HG03097 (cell line): ENCODE measurements around the gene CCDC57.
"Not testable (repeated sequence)": the region's sequence is repeated elsewhere in the genome, so short reads cannot be mapped to it uniquely, and the experiment has no call there.

Experiments used
- ATAC-seq: cut with Tn5 transposase; IDR thresholded peaks from one replicate; pipeline ENCODE4 v1.9.1; 2021; ENCODE audit not compliant: unreplicated experiment, low FRiP score

Gene CCDC57

DNA sequence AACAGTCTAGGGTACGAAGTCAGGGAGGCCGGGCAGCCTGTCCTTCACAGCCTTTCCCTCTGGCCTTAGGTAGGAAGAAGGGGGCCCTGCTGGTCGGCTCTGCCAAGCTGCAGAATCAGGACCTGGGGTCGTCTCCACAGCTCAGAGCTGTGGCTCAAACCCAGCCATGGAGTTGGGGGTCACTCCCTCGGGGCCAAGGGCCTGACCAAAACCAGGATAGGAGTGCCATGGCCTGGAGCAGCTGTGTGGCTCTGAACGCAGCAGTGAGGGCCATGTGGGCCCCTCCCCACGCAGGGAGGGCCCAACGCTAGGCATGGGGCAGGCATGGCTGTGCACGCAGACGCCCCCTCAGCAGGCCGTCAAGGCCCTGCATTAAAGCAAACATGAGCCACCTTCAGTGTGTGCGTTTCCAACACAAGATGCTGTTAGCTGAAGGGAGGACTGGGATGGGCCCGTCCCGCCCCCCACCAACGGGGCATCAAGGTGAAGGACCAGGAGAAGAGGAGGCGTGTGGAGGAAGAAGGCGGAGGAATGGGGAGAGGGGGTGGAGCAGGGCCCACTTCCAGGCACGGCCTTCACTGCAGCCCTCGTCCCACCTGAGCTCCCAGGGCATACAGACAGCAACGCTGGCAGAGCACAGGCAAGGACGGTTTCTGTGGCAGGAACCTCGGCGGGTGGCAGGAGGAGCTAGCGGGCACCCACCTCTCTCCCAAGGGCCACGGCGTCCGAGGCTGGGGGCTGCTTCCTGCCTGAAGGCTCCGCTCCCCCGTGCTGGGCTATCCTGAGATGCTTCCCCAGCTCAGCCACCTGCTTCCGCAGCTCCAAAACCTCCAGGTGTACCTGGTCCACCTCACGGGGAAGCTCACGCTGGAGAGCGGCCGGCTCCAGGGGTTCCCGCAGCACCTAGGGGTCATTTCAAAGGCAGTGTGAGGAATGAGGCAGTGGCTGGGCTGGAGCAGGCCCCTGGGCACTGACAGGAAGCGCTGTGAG, 55.3 kb downstream of the CCDC57 start:
- no peak for ATAC-seq

DNA sequence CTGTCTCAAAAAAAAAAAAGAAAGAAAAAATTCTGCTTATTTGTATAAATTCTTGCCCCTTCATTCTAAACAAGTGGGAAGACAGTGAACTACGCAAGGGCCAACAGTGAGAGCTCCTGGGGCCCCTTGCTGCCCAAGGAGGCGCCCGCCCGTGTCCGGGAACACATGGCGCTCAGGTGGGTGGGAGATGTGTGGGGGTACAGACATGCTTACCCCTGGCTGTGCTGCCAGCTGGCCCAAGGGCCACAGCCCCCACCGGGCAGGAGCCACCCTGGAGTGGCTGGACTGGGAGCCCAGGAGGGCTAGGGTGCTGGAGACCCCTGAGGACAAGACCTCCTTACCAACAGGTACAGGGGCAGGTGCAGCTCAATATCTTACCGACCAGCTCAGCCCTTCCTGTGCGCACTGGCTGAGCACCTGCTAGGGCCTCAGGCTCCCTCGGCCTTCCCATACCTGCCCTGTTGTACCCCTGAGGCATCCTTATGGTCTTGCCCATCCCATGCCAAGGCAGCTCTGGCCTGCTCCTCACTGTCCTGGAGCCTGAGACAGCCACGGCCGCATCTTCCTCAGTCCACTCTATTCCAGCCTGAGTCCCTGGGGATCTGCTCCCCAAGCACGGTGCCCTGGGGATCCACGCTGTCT, 56.2 kb downstream of the CCDC57 start:
- no peak for ATAC-seq

DNA sequence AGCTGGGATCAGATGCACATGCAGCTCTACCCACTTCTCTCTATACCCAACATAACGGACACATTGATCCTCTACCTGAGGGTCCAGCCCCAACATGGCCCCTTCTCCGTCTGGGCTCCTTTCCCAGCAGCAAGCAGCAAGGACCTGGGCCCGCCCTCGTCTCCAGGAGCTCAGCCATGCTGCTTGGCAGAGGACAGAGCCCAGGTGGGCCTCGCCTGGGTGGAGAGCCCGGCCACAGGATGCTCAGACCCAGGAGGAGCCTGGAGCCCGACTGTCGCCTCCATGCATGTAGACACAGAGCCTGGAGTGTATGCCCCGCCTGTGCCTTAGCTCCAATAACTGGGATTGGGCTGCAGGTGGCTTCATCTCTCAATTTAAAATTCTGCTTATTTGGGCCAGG, 57.0 kb downstream of the CCDC57 start:
- ATAC-seq, result no peak

DNA sequence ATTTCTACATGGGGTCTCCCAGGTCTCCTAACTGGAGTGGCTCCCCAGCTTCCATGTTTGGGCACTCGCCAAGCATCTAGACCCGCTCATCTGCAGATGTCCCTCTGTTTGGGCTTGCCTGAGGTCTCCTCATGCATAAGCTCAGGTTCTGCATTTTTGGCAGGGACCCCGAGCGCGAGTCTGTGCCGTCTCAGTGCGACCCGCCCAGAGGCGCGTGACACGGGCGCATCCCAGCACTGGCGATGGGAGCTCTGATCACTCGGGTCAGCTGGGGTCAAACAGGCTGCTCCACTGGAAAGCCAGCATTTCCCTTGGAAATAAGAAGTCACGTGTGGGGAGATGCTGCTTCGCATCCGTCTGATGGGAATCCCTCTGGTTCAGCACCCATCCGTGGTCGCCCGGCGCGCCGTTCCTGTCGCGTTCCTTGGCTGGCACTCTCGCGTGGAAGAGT, 57.7 kb downstream of the CCDC57 start:
- no peak for ATAC-seq

DNA sequence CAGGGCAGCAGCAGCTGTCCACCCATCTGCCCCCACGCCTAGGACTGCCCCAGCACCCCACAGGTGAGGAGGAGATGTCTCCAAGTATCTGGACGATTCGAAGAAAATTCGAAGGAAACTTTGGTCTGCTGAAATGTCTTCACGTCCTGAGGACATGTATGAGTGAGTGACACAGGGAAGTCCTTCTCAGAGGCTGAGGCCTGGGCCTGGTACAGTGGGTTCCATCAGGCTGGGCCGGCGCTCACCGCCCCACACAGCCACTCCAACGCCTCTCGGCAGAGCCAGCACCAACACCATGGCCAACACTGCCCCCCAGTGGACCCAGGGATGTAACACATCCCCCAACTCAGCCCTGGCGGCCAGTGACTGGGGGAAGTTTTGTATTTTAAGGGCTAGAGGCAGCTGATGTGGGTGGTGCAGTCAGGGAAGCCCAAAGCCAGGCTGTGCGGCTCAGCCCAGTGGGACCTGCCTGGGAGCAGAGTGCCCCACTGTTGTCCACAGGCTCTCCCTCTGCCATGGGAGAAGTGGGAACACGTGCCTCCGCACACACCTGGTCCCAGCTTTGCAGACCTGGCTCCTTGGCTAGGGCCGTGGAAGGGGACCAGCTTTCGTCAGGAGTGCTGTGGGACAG, 58.8 kb downstream of the CCDC57 start:
- ATAC-seq, result no peak

DNA sequence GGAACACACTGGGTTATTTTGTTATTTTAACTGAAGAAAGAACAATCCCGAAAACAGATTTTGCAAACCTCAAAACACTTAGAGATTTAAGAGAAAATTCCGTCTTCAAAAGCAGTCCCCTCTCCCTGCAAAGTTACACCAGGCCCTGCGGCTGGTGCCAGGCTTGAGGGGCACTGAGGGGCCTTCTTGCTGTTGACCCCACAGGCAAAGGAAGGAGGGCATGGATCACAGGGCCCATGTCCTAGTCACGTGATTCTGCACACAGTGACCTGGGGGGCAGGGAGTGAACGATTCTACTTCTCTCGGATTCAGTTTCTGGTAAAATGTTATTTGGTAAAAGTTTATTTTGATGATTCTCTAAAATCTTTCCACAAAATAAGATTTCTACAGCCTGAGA, 59.3 kb downstream of the CCDC57 start:
- ATAC-seq, result no peak

DNA sequence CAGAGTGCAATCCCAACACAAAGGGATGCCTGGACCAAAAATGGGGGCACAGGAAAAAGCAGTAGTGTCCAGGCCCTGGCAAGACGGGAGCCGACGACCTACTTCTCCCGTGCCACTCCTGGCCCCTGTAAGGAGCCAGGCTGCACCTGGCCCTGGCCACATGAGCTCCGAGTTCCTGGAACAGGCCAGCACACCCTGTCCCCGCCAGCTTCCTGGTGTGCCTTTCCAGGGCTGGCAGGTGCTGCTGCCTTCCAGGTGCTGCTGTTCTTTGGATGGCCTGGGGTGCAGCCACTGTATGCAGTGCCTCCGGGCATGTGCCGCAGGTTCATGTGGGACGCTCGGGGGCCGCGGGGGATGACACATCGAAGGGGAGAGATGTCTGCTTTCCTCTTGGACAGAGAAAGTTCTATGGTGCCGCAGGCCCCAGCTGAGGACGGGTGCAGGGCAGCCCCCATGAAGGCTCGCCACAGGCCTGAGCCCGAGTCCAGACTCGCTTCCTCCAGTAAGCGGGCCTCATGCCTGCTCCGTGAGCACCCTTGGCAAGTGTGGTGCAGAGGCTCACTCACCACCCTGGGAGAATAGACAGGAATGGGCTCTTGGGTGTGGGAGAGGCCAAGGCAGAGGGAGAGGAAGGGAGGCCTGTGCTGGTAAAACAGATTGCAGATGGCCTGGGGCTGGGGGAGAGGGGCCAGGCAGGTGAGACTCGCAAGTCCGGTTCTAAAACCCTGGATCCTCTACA, 59.9 kb downstream of the CCDC57 start:
- ATAC-seq, result no peak

DNA sequence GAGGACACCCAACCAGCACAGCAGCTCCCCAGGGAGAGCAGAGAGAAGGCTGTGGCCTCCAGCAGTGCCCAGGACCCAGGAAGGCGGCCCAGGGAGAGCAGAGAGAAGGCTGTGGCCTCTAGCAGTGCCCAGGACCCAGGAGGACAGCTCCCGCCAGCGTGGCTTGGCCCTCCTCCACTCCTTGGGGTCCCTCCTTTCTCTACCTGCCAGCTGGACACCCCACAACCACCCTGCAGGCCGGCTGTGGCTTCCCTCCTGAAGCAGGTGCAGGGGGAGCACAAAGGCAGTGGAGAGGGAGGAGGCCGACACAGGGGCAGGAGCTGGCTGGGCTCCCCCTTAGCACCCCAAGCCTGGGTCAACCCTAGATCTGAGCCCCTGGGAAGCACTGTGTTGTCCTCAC, 60.5 kb downstream of the CCDC57 start:
- no peak for ATAC-seq

DNA sequence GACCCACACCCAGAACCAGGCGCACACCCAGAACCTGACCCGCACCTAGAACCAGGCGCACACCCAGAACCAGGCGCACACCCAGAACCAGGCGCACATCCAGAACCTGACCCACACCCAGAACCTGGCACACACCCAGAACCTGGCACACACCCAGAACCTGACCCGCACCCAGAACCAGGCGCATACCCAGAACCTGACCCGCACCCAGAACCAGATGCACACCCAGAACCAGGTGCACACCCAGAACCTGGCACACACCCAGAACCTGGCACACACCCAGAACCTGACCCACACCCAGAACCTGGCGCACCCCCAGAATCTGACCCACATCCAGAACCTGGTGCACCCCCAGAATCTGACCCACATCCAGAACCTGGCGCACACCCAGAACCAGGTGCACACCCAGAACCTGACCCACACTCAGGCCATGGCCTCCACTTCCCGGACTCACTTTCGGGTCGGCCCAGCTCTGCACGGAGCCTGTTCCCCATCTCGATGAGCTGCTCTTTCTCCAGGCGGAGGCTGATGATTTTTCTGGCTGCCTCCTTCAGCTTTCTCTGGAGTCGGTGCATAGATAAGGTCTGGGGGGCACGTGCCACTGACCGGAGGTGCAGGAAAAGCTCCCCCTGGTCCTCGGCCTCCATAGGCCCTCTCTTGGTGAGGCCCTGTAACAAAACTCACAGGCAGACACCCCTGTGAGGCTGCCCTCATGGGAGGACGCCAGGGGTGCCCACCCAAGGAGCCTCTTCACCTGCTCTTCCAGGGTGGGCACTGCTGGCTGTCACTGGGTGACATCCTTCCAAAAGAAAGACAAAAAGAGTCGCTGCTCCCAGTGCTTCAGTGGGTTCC, 61.3 kb downstream of the CCDC57 start:
- ATAC-seq, result no peak

DNA sequence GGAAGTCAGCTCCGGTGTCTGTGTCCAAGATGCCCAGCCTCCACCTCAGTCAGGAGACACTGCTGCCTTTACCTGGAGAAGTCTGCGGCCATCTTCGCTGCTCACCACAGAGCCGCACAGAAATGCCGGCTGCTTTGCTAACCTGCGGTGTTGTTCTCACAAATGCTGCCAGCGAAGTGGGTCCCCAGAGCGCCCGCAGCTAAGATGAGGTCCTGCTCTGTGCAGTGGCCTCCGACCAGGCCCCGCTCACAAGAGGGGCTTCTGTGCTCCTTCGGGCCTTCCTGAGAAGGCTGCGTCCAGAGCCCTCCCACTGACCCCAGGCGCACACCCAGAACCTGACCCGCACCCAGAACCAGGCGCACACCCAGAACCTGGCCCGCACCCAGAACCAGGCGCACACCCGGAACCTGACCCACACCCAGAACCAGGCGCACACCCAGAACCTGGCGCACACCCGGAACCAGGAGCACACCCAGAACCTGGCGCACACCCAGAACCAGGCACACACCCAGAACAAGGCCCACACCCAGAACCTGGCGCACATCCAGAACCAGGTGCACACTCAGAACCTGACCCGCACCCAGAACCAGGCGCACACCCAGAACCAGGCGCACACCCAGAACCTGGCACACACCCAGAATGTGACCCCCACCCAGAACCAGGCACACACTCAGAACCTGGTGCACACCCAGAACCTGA, 63.1 kb downstream of the CCDC57 start:
- no peak for ATAC-seq

DNA sequence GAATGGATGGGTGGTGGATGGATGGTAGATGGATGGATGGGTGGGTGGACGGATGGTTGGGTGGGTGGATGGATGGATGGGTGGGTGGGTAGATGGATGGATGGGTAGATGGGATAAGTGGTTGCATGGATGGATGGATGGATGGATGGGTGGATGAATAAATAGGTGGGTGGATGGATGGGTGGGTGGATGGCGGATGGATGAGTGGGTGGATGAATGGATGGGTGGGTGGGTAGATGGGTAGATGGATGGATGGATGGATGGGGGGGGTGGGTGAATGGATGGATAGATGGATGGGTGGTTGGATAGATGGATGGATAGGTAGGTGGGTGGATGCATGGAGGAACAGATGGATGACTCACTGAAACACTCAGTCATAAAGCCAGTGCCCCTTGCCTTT, 63.6 kb downstream of the CCDC57 start:
- no peak for ATAC-seq

DNA sequence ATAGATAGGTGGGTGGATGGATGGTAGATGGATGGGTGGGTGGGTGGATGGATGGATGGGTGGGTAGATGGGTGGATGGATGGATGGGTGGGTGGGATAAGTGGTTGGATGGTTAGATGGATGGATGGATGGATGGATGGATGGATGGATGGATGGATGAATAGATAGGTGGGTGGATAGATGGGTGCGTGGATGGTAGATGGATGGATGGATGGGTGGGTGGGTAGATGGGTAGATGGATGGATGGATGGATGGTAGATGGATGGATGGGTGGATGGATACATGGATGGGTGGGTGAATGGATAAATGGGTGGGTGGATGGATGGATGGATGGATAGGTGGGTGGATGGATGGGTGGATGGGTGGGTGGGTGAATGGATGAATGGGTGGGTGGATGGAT, 64.6 kb downstream of the CCDC57 start:
- ATAC-seq, result no peak

DNA sequence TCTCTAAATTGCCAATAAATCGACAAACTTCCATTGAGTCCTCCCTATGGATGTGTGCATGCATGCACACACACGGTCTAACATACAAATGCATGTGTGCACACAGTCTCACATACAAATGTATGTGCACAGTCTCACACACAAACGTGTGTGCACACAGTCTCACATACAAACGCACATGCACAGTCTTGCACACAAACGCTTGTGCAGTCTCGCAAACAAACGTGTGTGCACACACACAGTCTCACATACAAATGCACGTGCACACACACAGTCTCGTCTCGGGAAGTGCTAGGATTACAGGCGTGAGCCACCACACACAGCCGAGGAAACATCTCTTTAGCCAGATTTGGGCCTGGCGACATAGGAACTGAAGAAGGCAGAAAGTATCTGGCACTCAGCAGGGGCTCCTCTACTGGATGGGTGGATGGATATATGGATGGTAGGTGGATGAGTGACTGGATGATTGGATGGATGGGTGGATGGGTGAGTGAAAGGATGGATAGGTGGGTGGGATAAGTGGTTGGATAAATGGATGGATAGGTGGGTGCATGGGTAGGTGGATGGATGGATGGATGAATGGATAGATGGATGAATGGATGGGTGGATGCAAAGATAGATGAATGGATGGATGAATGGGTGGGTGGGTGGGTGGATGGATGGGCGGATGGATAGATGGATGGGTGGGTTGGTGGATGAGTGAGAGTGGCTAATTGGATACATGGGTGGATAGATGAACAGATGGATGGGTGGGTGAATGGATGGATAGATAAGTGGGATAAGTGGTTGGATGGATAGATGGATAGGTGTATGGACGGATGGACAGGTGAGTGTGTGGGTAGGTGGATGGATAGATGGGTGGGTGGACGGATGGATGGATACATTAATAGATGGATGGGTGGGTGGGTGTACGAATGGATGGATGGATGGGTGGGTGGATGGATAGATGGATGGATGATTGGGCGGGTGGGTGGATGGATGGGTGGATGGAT, 65.7 kb downstream of the CCDC57 start:
- no peak for ATAC-seq

DNA sequence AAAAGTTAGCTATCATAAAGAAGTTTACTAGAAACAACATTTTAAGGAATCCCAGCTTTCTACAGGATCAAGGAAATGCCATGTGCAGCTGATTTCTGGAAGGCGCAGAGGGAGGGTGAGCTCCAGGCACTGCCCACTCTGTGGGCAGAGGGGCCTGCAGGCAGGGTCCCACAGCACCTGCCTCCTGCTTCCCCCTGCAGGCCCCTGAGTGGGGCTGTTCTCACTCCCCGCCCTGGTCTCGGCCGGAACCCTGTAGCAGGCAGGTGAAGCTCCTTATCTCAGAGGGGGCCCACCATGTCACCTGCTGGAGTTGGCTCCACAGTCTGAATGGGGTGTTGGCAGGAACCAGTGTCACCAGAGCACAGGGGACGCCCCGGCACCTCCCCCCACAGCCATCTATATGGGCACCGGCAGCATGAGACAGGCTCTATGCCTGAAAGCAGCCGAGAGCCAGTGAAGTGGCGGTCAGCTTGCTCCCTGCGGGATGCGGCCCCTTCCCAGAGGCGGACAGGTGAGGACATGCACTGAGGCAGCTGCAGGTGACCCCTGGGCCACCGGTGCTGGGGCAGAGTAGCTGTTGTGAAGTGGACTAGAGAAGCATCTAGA, 67.0 kb downstream of the CCDC57 start:
- no peak for ATAC-seq

DNA sequence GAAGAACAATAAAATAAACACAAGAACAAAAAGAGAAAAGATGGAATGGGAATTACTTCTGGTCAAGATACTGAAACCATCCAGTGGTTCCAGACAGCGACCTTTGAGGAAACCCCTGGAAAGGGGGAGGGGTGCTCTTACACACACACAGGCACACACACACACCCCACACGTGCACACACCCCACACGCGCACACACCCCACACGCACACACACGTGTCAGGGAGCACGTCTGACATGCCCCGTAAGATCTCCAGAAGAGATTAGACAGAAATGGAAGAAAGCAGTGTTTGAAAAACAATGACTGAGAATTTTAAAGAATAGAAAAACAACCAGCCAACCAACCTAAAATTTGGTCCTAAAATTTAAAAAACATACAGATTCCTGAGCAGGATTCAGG, 69.3 kb downstream of the CCDC57 start:
- ATAC-seq, result no peak

DNA sequence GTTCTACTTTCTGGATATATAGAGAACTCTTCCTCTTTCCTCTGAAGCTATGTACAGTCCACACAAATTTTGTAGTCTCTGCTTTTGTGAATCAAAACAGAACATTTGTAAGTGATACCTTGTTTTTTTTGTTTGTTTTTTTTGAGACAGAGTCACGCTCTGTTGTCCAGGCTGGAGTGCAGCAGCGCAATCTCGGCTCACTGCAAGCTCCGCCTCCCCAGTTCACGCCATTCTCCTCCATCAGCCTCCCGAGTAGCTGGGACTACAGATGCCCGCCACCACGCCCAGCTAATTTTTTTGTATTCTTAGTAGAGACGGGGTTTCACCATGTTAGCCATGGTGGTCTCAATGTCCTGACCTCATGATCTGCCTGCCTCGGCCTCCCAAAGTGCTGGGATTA, 72.7 kb downstream of the CCDC57 start:
- ATAC-seq, result not testable (repeated sequence)

DNA sequence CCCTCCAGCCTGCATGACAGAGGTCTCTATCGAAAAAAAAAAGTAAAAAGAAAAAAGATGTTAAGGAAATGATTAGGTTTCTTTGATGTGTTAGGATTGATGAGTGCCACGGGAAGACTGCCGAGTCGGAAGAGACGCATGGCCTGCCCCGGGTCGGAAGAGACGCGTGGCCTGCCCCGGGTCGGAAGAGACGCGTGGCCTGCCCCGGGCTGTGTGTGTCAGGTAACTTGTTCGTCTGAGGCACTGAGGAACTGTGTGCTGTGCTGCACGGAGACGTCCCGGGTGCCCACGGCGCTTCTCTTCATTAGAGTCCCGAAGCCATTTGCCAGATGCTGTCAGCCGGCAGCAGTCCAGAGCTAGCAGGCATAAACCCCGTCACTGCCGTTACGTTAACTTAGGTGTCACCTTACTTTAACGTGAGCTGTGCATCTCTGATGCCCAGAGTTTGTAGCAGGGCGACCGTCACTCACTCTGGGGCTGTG, 74.1 kb downstream of the CCDC57 start:
- ATAC-seq, result no peak

DNA sequence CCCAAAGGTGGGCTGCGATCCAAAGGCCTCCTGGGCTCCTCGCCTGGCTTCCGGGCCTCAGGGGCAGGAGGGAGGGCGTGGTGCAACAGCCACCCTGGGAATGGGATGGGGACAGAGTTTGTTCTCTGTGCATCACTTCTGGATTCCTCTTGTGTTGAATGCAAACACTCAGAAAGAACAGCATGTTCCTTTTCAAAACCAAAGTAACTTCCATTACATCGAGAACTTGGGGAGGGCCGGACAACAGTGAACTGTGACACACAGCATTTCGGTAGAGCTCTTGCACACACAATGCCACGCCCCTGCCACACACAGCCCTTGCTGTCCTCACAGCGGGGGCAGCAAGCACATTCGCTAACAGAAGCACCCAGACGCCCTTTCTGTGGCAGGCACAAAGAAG, 78.5 kb downstream of the CCDC57 start:
- ATAC-seq, result no peak
